Measurements from ENCODE around the gene GSTM4.
"Not testable (repeated sequence)": the region's sequence is repeated elsewhere in the genome, so short reads cannot be mapped to it uniquely, and the experiment has no call there.

Gene GSTM4

GRCh38 chr1:109669246-109669948, 13.5 kb downstream of the GSTM4 start:
- no peak for DNase-seq

GRCh38 chr1:109669949-109670302, 14.0 kb downstream of the GSTM4 start:
- not testable (repeated sequence) for DNase-seq

GRCh38 chr1:109671067-109671466, 15.2 kb downstream of the GSTM4 start:
- DNase-seq = no peak

GRCh38 chr1:109673861-109674260, 18.0 kb downstream of the GSTM4 start:
- not testable (repeated sequence) for DNase-seq

GRCh38 chr1:109676683-109677381, 20.9 kb downstream of the GSTM4 start:
- DNase-seq = not testable (repeated sequence)

GRCh38 chr1:109677459-109677858, 21.6 kb downstream of the GSTM4 start:
- DNase-seq = no peak

GRCh38 chr1:109678637-109679036, 22.7 kb downstream of the GSTM4 start:
- not testable (repeated sequence) for DNase-seq

- not testable (repeated sequence) for DNase-seq
These were observed 28.9 kb downstream of the GSTM4 start for GRCh38 chr1:109684777-109685176.

- DNase-seq = not testable (repeated sequence)
These were observed 29.5 kb downstream of the GSTM4 start for GRCh38 chr1:109685399-109685798.

- not testable (repeated sequence) for DNase-seq
These were observed 30.0 kb downstream of the GSTM4 start for GRCh38 chr1:109685890-109686289.

GRCh38 chr1:109687109-109687508, 31.2 kb downstream of the GSTM4 start:
- DNase-seq = not testable (repeated sequence)

GRCh38 chr1:109687641-109688499, 32.0 kb downstream of the GSTM4 start, which contains the start of gene GSTM1:
Gene GSTM1, plus strand, starts transcription at chr1:109687817. Its CDS starts 57 bp downstream, at chr1:109687874.
- DNase-seq = peak; percentile 72

- DNase-seq = no peak
These were observed 34.0 kb downstream of the GSTM4 start for GRCh38 chr1:109689844-109690405.

GRCh38 chr1:109691759-109692158, 35.9 kb downstream of the GSTM4 start:
- DNase-seq = no peak

- not testable (repeated sequence) for DNase-seq
These were observed 38.5 kb downstream of the GSTM4 start for GRCh38 chr1:109694400-109694799.

- not testable (repeated sequence) for DNase-seq
These were observed 39.2 kb downstream of the GSTM4 start for GRCh38 chr1:109695138-109695537.

GRCh38 chr1:109697066-109697465, 41.2 kb downstream of the GSTM4 start:
- DNase-seq = no peak

- DNase-seq = not testable (repeated sequence)
These were observed 42.0 kb downstream of the GSTM4 start for GRCh38 chr1:109697861-109698260.

GRCh38 chr1:109702940-109703339, 47.0 kb downstream of the GSTM4 start:
- DNase-seq = not testable (repeated sequence)

- DNase-seq = no peak
These were observed 48.3 kb downstream of the GSTM4 start for GRCh38 chr1:109704173-109704572.

- no peak for DNase-seq
These were observed 49.5 kb downstream of the GSTM4 start for GRCh38 chr1:109705411-109705810.

- not testable (repeated sequence) for DNase-seq
These were observed 53.0 kb downstream of the GSTM4 start for GRCh38 chr1:109708949-109709348.

- DNase-seq = not testable (repeated sequence)
These were observed 53.9 kb downstream of the GSTM4 start for GRCh38 chr1:109709822-109710221.

All from activated CD4-positive, CD25-positive, alpha-beta regulatory T cell treated with anti-CD3 and anti-CD28 coated beads, Interleukin-2, amount 50 U/mL, for 72 hours (primary cell).